Loucy (cell line): ENCODE measurements around the gene GULP1.

Experiments
- H2AFZ ChIP-seq: fragments of 200-600 bp; sonication (generic); 2 replicates; pipeline ENCODE4 v1.6.0; 2016; ENCODE audit warnings: antibody characterized with exemption, mild to moderate bottlenecking, low read length, moderate library complexity
- H3F3A ChIP-seq: fragments of 200-600 bp; 2 replicates; pipeline ENCODE4 v1.6.0; 2016; ENCODE audit warnings: antibody characterized with exemption, low read depth, mild to moderate bottlenecking
- H3K27me3 ChIP-seq: fragments of 200-600 bp; sonication (generic); 2 replicates; pipeline ENCODE4 v1.6.1; 2014; ENCODE audit warnings: low read length, mild to moderate bottlenecking; ENCODE audit not compliant: insufficient read depth, poor library complexity, severe bottlenecking
- H3K36me3 ChIP-seq: fragments of 200-600 bp; sonication (generic); 2 replicates; pipeline ENCODE4 v1.6.1; 2016; ENCODE audit warnings: low read length; ENCODE audit not compliant: insufficient read depth
- H3K4me1 ChIP-seq: fragments of 200-600 bp; sonication (generic); 2 replicates; pipeline ENCODE4 v1.5.1; 2014; ENCODE audit warnings: low read length, mild to moderate bottlenecking; ENCODE audit not compliant: insufficient read depth, poor library complexity, severe bottlenecking
- H3K4me2 ChIP-seq: fragments of 200-600 bp; sonication (generic); 2 replicates; pipeline ENCODE4 v1.6.0; 2014; ENCODE audit warnings: antibody characterized with exemption, low read length, low read depth, mild to moderate bottlenecking; ENCODE audit not compliant: poor library complexity, severe bottlenecking
- H3K4me3 ChIP-seq: fragments of 200-600 bp; sonication (generic); 2 replicates; pipeline ENCODE4 v1.5.1; 2014; ENCODE audit warnings: low read length, mild to moderate bottlenecking, mixed read lengths; ENCODE audit not compliant: poor library complexity, severe bottlenecking
- H3K79me2 ChIP-seq: fragments of 200-600 bp; sonication (generic); 2 replicates; pipeline ENCODE4 v1.6.1; 2014; ENCODE audit warnings: low read length; ENCODE audit not compliant: insufficient read depth
- H3K9ac ChIP-seq: fragments of 200-600 bp; sonication (generic); 2 replicates; pipeline ENCODE4 v1.6.0; 2014; ENCODE audit warnings: mild to moderate bottlenecking, low read depth, low read length, moderate library complexity; ENCODE audit not compliant: poor library complexity, severe bottlenecking
- H3K9me2 ChIP-seq: fragments of 200-600 bp; sonication (generic); replicated peaks from 2 replicates; pipeline ENCODE4 v1.6.1; 2016; ENCODE audit warnings: low read depth, low read length, mixed read lengths
- H3K9me3 ChIP-seq: fragments of 200-600 bp; sonication (generic); 2 replicates; pipeline ENCODE4 v1.6.1; 2014; ENCODE audit warnings: mild to moderate bottlenecking, antibody characterized with exemption, low read length, low read depth; ENCODE audit not compliant: insufficient read depth
- H4K20me1 ChIP-seq: fragments of 200-600 bp; sonication (generic); 2 replicates; pipeline ENCODE4 v1.6.0; 2014; ENCODE audit warnings: antibody characterized with exemption, low read length, mild to moderate bottlenecking; ENCODE audit not compliant: insufficient read depth, poor library complexity, severe bottlenecking
- EZH2phosphoT487 ChIP-seq: fragments of 200-600 bp; IDR thresholded peaks from 2 replicates; pipeline ENCODE4 v1.6.1; 2018; ENCODE audit warnings: antibody characterized with exemption, mild to moderate bottlenecking, moderate library complexity, borderline replicate concordance
- TF ChIP-seq, protein P1 (sequence below): fragments of 200-600 bp; sonication (generic); conservative IDR thresholded peaks from 2 replicates; pipeline ENCODE4 v1.5.1; 2014; ENCODE audit warnings: mild to moderate bottlenecking, antibody characterized with exemption, low read length

The GULP1 gene

GRCh38 chr2:188571543-188572303 lies 280.0 kb downstream of the GULP1 start:
- no peaks in the 10 kb centered on the region for H3K4me1 ChIP-seq
- no peaks in the 10 kb centered on the region for H3K36me3 ChIP-seq
- no peak overlapping the region for H3K9ac ChIP-seq
- H3K9me2 ChIP-seq = no peaks in the 10 kb centered on the region
- H3K4me3 ChIP-seq = no peak overlapping the region
- no peaks in the 10 kb centered on the region for H3K79me2 ChIP-seq
- no peak overlapping the region for H3K4me2 ChIP-seq
- TF ChIP-seq, protein P1, sequence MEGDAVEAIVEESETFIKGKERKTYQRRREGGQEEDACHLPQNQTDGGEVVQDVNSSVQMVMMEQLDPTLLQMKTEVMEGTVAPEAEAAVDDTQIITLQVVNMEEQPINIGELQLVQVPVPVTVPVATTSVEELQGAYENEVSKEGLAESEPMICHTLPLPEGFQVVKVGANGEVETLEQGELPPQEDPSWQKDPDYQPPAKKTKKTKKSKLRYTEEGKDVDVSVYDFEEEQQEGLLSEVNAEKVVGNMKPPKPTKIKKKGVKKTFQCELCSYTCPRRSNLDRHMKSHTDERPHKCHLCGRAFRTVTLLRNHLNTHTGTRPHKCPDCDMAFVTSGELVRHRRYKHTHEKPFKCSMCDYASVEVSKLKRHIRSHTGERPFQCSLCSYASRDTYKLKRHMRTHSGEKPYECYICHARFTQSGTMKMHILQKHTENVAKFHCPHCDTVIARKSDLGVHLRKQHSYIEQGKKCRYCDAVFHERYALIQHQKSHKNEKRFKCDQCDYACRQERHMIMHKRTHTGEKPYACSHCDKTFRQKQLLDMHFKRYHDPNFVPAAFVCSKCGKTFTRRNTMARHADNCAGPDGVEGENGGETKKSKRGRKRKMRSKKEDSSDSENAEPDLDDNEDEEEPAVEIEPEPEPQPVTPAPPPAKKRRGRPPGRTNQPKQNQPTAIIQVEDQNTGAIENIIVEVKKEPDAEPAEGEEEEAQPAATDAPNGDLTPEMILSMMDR = no peak
- TF ChIP-seq EZH2phosphoT487 = no peak
- H3K9me3 ChIP-seq = no peaks in the 10 kb centered on the region
- H2AFZ ChIP-seq = no peak overlapping the region
- H3F3A ChIP-seq = no peaks in the 10 kb centered on the region
- H3K27me3 ChIP-seq = no peaks in the 10 kb centered on the region
- H4K20me1 ChIP-seq = no peaks in the 10 kb centered on the region

GRCh38 chr2:188572592-188572991 lies 280.9 kb downstream of the GULP1 start:
- no peak overlapping the region for H3K4me3 ChIP-seq
- H3K9me3 ChIP-seq = no peaks in the 10 kb centered on the region
- no peak for TF ChIP-seq EZH2phosphoT487
- TF ChIP-seq, protein P1 = no peak
- no peaks in the 10 kb centered on the region for H3K27me3 ChIP-seq
- no peaks in the 10 kb centered on the region for H3K4me1 ChIP-seq
- H3K9me2 ChIP-seq = no peaks in the 10 kb centered on the region
- H3K79me2 ChIP-seq = no peaks in the 10 kb centered on the region
- H2AFZ ChIP-seq = no peak overlapping the region
- H3K36me3 ChIP-seq = no peaks in the 10 kb centered on the region
- H3K9ac ChIP-seq = no peak overlapping the region
- no peaks in the 10 kb centered on the region for H4K20me1 ChIP-seq
- H3F3A ChIP-seq = no peaks in the 10 kb centered on the region
- H3K4me2 ChIP-seq = no peak overlapping the region

DNA sequence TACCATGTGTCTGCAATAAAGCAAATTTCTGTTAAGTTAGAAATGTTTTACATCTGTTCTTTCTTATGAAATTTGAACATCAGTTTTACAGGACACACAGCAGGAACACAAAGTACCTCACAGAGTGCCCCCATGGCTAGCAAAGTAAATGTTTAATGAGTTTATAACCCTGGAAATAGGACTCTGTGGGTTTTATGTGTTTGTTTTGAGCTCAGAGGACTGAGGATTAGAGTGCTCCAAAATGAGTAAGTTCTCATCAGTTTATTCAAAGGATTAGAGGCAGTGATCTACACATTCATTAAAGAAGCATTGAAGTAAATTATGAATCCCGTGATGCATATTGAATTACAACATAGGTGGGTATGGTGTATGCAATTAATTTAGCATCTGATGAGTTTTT lies 281.8 kb downstream of the GULP1 start:
- TF ChIP-seq, protein P1 = no peak
- no peak for TF ChIP-seq EZH2phosphoT487
- no peaks in the 10 kb centered on the region for H3K4me1 ChIP-seq
- no peaks in the 10 kb centered on the region for H4K20me1 ChIP-seq
- no peaks in the 10 kb centered on the region for H3K27me3 ChIP-seq
- no peaks in the 10 kb centered on the region for H3K9me3 ChIP-seq
- no peaks in the 10 kb centered on the region for H3K36me3 ChIP-seq
- H3K4me3 ChIP-seq = no peak overlapping the region
- H3K4me2 ChIP-seq = no peak overlapping the region
- H3K9ac ChIP-seq = no peak overlapping the region
- H3F3A ChIP-seq = no peaks in the 10 kb centered on the region
- no peaks in the 10 kb centered on the region for H3K9me2 ChIP-seq
- no peaks in the 10 kb centered on the region for H3K79me2 ChIP-seq
- H2AFZ ChIP-seq = no peak overlapping the region
